ENCODE results near the gene ASIC4. TPM values are rescaled to one million over a fixed set of nuclear protein-coding genes. Genes with fewer than 3 reads are reported as not detected.

Gene ASIC4
- total and polyA plus RNA-seq, 12 donors, result 0.15 to 0.43 (median 0.20) TPM; not detected in 7

DNA sequence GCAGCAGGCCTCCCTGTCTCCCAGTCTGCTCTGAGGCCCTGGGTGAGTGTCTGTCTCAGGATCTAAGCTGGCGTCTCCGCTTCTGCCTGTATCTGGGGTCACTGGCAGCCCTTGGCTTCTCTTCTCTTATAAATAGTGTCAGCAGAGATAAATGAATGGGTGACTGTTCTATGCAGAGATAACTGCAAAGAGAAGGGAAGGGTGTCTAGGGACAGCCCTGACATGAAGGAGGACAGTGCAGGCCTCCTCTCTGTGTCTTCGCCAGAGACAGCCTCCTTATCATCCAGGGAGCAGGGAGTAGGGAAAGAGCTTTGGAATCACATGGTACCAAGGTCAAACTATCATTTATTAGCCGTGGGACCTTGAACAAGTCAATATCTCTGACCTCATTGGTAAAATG is 43.9 kb upstream of the ASIC4 start:
- peaks cover 0 to 42% (median 0%) of the 10 kb centered on the region in 9 donors for H3K36me3 ChIP-seq
- H3K9me3 ChIP-seq, result no peaks in the 10 kb centered on the region
- intact Hi-C loops (cut with DNase I), result no loop called here
- H3K27me3 ChIP-seq, result no peaks in the 10 kb centered on the region
- WGBS, 2 donors, result 29 to 44% methylated on average over 4 of the region's 4 CpGs
- DNase-seq (no peak), ATAC-seq (peak in 6 of 8 donors; percentile 6 to 54 (median 18))
- TF ChIP-seq, protein P1, sequence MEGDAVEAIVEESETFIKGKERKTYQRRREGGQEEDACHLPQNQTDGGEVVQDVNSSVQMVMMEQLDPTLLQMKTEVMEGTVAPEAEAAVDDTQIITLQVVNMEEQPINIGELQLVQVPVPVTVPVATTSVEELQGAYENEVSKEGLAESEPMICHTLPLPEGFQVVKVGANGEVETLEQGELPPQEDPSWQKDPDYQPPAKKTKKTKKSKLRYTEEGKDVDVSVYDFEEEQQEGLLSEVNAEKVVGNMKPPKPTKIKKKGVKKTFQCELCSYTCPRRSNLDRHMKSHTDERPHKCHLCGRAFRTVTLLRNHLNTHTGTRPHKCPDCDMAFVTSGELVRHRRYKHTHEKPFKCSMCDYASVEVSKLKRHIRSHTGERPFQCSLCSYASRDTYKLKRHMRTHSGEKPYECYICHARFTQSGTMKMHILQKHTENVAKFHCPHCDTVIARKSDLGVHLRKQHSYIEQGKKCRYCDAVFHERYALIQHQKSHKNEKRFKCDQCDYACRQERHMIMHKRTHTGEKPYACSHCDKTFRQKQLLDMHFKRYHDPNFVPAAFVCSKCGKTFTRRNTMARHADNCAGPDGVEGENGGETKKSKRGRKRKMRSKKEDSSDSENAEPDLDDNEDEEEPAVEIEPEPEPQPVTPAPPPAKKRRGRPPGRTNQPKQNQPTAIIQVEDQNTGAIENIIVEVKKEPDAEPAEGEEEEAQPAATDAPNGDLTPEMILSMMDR (IDR thresholded peaks at IDR 0.05), result no peak
- peak overlapping the region in 7 of 10 donors; percentile 28 to 78 (median 55) for H3K27ac ChIP-seq
- H3K4me1 ChIP-seq, result peaks cover 0 to 69% (median 26%) of the 10 kb centered on the region in 9 donors
- no peak overlapping the region for H3K4me3 ChIP-seq

DNA sequence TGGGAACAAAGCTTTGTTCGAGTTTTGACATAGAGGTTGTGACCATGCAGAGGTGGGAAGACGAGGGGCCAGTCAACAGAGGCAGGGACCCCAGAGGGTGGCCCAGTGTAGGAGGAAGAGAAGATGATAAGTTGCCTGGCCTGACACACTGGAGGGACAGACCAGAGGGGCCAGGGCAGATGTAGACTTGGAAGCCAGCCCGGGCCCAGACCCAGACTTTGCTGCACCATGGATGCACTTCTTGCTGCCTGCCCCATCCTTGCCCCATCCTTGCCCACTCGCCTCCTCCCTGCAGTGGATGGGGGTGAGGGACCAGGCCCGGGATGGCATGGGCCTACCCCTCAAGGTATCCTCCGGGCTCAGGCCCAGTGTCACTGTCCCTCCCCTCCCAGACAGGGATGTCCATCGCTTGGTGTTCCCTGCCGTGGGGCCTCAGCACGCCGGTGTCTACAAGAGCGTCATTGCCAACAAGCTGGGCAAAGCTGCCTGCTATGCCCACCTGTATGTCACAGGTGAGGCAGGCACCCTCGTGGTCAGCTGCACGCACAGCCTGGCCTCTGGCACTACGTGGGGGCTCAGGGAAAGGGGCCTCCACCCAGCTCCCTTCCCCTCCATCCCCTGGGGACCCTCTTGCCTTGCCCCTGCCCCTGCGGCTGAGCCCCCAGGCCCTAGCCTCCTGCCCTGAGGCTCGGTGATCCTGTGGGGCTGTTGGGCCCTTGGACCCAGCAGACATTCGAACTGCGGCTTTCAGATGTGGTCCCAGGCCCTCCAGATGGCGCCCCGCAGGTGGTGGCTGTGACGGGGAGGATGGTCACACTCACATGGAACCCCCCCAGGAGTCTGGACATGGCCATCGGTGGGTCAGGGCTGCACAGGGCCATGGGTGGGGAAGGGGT is 42.6 kb upstream of the ASIC4 start:
- peaks cover 0 to 35% (median 0%) of the 10 kb centered on the region in 9 donors for H3K36me3 ChIP-seq
- no peak for DNase-seq
- ATAC-seq, result no peak

DNA sequence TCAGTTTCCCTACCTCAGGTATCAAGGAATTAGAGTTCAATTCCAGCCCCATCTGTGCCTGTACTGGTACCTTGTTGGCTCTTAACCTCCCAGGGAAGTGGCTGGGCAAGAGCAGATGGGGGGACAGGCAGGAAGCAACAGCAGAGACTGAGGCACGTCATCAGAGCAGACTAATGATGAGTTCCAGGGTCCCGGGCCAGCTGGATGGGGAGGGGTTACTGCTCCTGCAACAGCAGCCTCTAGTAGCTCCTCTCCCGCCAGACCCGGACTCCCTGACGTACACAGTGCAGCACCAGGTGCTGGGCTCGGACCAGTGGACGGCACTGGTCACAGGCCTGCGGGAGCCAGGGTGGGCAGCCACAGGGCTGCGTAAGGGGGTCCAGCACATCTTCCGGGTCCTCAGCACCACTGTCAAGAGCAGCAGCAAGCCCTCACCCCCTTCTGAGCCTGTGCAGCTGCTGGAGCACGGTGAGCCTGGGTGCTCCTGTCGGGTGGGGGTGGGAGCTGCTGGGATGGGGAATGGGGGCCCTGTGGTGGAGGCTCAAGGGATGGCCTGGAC is 41.6 kb upstream of the ASIC4 start:
- DNase-seq (no peak), ATAC-seq (no peak)
- Histone ChIP-seq H3K36me3 (peaks cover 0 to 29% (median 0%) of the 10 kb centered on the region in 9 donors), H3K4me3 (no peak overlapping the region), H3K9me3 (no peaks in the 10 kb centered on the region), H3K27me3 (no peaks in the 10 kb centered on the region), H3K4me1 (peaks cover 4 to 69% (median 23%) of the 10 kb centered on the region in 9 donors), H3K27ac (peak overlapping the region in 1 of 10 donors; percentile 25)
- TF ChIP-seq, protein P1 (IDR thresholded peaks at IDR 0.05), result no peak
- 79 to 85% methylated on average over 12 of the region's 12 CpGs for WGBS, 2 donors
- intact Hi-C loops (cut with DNase I), result no loop called here

More for the DNA sequence above, 42.6 kb upstream of the ASIC4 start:
- no peaks in the 10 kb centered on the region for H3K27me3 ChIP-seq
- no peaks in the 10 kb centered on the region for H3K9me3 ChIP-seq
- H3K4me1 ChIP-seq, result peaks cover 4 to 69% (median 20%) of the 10 kb centered on the region in 9 donors
- WGBS, 2 donors, result 80 to 83% methylated on average over 22 of the region's 22 CpGs
- H3K4me3 ChIP-seq, result no peak overlapping the region
- TF ChIP-seq, protein P1 (IDR thresholded peaks at IDR 0.05), result no peak
- intact Hi-C loops (cut with DNase I), result no loop called here
- peak overlapping the region in 4 of 10 donors; percentile 50 to 78 (median 60) for H3K27ac ChIP-seq

- Histone ChIP-seq H3K4me3 (no peak overlapping the region), H3K9me3 (no peaks in the 10 kb centered on the region), H3K27ac (peak overlapping the region in 4 of 10 donors; percentile 13 to 47 (median 34)), H3K27me3 (no peaks in the 10 kb centered on the region), H3K4me1 (peaks cover 4 to 66% (median 18%) of the 10 kb centered on the region in 9 donors), H3K36me3 (peaks cover 0 to 33% (median 0%) of the 10 kb centered on the region in 9 donors)
- WGBS, 2 donors, result 81% methylated on average over 18 of the region's 18 CpGs
- no peak for DNase-seq
- intact Hi-C loops (cut with DNase I), result no loop called here
- ATAC-seq, result no peak
- TF ChIP-seq, protein P1 (IDR thresholded peaks at IDR 0.05), result no peak
Measured at GRCh38 chr2:219473511-219473910, 40.8 kb upstream of the ASIC4 start.
